ENCODE results near the gene TMEM59.
"Not testable (repeated sequence)": the region's sequence is repeated elsewhere in the genome, so short reads cannot be mapped to it uniquely, and the experiment has no call there.

Gene TMEM59

DNA sequence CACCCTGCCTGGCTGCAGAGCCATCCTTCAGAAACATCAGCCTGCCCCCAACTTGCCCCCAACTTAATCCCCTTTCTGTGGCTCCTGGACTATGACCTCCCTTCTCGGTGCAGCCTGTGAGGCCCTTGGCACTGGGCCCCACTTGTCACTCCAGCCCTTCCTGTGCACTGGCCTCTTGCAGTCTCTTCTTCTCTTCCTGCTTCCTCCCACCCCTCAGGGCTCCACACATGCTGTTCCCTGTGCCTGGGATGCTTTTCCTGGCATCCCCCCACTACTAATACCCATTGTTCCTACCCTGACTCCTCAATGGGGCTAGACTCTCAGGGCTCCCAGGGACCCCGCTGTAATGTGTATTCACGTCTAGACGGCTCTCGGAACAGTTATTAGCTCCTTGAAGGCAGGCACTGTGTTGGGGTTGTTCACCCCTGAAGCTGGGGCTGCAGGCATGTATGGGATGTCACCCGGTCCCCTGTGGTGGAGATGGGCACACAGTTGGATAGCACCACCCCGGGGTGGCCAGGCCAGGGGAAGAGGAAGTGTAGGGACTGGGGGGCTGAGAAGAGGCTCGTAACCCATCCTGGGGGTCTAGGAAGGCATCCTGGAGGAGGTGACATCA is 39.5 kb downstream of the TMEM59 start:
- DNase-seq (ENCODE audit: low read depth in 2 of 2): no peak

DNA sequence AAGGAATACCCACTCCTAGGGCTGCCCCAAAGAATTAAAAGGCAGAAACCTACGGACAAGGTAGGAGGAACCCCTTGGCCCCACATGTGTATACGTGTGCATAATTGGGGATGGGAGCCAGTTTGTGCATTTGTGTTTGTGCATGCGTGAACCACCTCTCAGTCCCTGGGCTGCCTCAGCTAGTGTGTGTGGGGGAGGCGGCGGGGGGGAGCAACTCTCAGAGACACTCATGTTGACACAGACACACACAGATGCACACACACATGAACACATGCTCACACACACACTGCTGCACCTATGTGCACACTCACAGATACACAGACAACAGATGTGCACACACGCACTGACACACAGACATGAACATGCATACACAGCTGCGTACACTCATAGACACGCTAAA is 40.1 kb downstream of the TMEM59 start:
- no peak for DNase-seq (ENCODE audit: low read depth in 2 of 2)

DNA sequence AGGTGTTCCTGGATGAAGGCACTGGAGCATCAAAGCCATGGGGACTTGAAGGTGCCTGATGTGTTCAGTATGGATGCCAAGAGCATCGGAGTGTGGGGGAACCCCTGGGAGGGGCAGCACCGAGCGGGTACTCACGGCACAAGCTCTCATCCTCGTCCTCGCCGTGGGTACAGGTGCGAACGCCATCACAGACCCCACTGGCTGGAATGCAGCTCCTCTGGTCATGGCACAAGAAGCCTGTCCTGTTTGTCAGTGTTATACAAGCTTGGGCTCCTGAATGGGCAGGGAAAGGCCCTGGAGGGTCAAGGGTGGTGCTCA is 41.0 kb downstream of the TMEM59 start:
- DNase-seq (ENCODE audit: low read depth in 2 of 2): no peak

DNA sequence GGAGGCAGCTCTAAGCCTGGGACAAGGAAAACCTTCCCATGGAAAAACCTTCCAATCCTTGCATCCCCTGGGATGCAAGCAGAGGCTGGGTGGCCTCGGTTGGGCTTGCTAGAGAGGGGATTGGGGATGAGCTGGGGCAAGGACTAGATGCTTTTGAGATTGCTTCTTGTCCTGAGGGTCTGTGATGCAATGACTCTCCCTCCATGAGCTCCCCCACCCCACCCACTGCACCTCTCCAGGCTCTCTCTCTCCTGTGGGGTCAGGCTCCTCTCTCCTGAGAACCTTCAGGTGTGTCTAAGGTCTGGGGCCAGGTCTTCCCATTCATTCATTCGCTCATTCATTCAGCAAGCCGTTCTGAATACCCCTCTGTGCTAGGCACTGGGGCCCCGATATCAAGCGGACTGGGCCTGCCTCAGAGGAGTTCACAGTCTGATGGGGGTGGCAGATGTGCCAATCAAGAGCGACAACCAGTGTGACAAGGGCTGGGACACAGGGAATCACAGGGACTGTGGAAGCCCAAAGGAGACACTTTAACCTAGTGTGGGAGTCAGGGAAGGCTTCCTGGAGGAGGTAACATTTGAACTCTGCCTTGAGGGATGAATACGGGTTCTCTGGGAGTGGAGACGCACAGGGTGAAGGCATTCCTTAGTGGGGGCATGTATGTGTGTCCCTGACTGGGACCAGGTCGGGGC is 41.5 kb downstream of the TMEM59 start:
- DNase-seq (ENCODE audit: low read depth in 2 of 2): no peak

DNA sequence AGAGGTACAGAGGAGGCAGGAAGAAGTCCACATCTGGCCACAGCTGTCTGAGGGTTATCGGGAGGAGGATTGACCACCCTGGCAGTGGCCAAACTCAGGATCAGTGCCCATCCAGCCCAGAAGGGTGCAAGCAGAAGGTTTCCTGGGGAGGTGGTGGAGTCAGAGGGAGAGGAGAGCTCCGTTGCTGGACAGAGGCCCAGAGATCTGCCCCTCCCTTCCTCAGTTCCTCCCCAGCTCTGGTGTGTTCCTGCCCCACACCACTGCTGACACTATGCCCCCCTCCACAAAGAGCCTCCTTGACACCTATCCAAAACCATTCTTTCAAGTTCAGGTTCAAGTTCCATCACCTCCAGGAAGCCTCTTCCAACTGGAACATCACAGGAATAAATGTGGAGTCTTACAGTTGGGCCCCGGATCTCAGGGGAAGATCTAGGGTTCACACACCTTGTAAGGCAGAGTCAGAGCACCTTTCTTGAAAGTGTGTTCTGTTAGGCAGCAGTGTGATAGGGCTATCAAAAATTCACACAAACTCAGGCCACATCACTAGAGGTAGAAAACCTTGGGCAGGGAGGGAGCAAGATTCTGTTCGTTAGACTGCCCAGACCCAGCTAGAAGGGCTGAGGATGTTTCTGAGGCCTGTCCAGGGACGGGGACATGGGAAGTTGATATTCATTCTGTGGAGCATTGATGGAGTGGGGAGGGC is 42.4 kb downstream of the TMEM59 start:
- no peak for DNase-seq (ENCODE audit: low read depth in 2 of 2)

DNA sequence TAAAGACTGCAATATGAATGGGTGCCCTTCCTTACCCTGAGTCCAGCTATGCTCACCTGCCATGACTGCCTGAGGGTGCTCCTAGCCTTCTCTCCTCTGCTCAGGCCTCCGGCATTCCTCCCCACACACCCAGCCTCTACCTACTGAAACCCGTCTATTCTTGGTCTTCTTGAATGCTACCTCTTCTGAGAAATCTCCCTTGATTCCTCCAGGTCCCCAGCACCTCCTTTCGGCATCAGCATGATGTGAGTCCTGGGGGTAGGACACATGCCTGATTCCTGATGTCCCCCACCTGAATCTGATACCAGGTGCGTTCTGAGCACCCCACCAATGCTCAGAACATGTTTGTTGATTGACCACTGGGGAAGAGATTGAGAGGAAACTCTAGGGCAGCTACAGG is 43.6 kb downstream of the TMEM59 start:
- DNase-seq (ENCODE audit: low read depth in 2 of 2): no peak

DNA sequence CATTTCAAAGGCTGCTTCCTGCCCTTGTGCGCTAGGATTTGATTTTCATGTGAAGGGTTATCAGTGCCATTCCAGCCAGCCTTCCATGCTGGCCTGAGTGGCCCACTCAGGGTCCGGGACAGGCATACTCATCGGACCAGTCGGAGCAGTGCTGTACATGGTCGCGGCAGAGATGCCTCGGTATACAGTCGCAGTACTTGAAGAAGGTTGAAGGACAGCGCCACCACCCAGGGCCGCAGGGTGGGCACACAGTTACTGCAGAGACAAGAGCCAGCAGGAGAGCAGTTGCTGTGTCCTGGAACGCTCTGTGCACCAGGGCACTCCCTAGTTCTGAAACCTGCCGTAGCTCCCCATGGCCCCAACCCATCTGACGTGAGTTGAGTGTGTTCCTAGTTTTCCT is 44.1 kb downstream of the TMEM59 start:
- DNase-seq (ENCODE audit: low read depth in 2 of 2): no peak

DNA sequence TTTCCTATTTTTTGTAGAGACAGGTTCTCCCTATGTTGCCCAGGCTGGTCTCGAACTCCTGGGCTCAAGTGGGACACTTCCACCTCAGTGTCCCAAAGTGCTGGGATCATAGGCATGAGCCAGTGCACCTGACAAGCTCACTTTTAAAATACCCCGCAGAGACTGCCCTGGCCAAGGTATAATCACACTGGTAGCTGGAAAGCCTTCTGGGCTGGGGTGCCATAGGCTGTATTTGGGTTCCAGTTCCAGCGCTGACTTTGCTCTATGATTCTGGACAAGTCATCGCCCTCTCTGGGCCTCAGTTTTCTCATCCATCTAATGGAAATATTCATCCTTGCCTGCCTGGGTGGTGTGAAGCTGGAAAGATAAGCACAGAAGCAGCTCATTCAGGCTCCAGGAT is 45.4 kb downstream of the TMEM59 start:
- DNase-seq (ENCODE audit: low read depth in 2 of 2): no peak

DNA sequence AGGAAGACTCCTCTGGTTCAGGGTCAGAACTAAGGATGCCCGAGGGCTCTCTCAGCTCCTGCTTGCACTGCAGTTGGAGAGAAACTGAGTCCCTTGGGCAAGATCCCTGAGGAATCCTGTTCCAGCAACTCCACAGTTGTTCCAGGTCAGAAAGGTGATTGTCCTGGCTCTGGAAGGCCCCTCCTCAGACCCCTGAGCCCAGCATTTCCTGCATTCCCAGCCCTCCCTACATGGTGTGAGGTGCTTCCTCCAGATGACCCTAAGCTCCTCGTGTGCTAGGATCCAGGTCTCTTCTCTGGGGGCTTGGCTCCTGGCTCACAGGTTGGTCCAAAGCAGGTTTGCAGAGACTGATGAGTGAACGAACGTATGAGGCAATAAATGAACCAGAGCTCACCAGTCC is 46.5 kb downstream of the TMEM59 start:
- DNase-seq (ENCODE audit: low read depth in 2 of 2): no peak

DNA sequence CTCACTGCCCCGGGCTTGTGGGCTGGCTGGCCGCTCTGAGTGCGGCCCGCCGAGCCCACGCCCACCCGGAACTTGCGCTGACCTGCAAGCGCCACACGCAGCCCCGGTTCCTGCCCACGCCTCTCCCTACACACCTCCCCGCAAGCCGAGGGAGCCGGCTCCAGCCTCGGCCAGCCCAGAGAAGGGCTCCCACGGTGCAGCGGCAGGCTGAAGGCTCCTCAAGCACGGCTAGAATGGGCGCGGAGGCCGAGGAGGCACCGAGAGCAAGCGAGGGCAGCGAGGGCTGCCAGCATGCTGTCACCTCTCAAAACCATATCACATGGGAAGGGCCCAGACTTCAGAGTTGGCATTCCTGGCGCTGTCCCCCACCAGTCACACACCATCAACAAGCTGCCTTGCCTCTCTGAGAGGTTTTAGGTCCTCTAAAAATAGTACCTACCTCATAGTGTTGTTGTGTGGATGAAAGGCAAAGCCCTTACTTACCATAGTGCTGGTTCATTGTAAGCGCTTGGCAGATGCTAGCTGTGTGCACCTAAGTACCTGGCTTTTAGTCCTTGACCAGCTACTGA is 48.4 kb downstream of the TMEM59 start:
- no peak for DNase-seq (ENCODE audit: low read depth in 2 of 2)

DNA sequence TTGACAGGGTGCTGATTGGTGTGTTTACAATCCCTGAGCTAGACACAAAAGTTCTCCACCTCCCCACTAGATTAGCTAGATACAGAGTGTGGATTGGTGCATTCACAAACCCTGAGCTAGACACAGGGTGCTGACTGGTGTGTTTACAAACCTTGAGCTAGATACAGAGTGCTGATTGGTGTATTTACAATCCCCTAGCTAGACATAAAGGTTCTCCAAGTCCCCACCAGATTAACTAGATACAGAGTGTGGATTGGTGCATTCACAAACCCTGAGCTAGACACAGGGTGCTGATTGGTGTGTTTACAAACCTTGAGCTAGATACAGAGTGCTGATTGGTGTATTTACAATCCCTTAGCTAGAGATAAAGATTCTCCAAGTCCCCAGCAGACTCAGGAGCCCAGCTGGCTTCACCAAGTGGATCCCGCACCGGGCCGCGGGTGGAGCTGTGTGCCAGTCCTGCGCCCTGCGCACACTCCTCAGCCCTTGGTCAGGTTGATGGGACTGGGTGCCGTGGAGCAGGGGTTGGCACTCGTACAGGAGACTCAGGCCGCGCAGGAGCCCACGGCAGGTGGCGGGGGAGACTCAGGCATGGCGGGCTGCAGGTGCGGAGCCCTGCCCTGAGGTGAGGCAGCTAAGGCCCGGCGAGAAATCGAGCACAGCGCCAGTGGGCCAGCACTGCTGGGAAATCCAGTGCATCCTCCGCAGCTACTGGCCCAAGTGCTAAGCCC is 49.1 kb downstream of the TMEM59 start:
- not testable (repeated sequence) for DNase-seq (ENCODE audit: low read depth in 2 of 2)

DNA sequence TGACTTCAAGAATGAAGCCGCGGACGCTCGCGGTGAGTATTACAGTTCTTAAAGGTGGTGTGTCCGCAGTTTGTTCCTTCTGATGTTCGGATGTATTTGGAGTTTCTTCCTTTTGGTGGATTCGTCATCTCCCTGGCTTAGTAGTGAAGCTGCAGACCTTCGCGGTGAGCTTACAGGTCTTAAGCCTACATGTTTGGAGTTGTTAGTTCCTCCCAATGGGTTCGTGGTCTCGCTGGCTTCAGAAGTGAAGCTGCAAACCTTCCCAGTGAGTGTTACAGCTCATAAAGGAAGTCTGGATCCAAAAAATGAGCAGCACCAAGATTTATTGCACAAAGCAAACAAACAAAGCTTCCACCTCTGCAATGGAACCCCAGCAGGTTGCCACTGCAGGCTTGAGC is 49.8 kb downstream of the TMEM59 start:
- DNase-seq (ENCODE audit: low read depth in 2 of 2): no peak

DNA sequence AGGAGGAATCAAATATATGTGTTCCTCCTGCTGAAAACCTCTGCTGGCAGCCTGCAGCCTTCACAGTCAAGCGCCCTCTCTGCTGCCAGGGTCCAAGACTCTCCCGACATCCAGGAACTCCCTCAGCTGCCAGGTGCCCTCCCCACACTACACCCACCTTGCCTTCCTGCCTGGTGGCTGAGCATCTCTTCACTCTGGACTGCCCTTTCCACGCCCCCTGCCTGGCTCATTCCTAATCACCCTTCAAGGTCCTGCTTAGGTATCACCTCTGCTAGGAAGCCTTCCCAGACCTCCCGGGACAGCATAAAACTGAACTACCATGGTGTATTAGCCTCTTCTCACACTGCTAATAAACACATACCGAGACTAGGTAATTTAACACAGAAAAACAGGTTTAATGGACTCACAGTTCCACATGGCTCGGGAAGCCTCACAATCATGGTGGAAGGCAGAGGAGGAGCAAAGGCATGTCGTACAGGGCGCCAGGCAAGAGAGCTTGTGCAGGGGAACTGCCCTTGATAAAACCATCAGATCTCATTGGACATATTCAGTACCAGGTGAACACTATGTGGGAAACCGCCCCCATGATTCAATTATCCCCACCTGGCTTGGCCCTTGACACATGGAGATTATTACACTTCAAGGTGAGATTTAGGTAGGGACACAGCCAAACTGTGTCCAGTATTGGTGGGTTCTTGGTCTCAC is 50.3 kb downstream of the TMEM59 start:
- no peak for DNase-seq (ENCODE audit: low read depth in 2 of 2)

DNA sequence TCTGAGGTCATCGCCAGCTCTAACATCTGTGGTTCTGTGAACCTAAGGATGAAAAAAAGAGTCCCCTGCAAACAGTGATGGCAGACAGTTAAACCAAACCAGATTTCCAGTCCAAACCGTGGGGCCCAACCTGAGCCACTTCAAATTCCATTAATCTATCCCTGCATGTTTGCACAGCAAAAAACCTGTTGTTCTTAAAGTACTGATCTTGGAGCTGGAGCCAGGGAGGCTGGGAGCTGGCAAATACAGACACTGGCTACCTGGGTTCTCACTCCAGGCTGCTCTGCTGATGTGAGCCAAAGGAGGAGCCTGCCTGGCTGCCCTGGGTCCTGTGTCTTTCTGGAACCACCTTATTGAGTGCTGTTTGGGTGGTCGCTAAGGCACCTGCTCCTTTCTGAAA is 51.4 kb downstream of the TMEM59 start:
- no peak for DNase-seq (ENCODE audit: low read depth in 2 of 2)

DNA sequence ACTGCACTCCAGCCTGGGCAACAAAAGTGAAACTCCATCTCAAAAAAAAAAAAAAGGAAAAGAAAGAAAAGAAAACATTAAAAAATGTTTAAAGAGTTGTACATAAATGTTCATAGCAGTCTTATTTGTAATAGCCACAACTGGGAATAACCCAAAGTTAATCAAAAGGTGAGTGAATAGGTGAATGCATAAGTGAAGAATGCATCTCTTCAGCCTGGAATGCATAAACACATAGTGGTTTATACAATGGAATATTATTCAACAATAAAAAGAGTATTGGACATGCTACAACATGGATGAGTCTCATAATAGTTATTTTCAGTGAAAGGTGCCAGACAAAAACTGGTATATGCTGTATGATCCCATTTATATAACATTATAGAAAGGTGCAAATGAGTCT is 53.1 kb downstream of the TMEM59 start:
- no peak for DNase-seq (ENCODE audit: low read depth in 2 of 2)

DNA sequence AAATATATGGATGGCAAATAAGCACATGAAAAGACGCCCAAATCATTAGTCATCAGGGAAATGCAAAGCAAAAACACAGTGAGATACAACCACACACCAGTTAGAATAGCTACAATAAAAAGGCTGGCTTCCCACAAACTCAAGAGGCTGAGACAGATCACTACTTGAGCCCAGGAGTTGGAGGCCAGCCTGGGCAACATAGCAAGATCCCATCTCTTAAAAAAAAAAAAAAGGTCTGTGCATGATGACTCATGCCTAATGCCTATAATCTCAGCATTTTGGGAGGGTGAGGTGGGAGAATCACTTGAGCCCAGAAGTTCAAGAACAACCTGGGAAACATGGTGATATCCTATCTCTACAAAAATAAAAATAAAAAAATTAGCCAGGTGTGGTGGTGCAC is 54.8 kb downstream of the TMEM59 start:
- no peak for DNase-seq (ENCODE audit: low read depth in 2 of 2)

DNA sequence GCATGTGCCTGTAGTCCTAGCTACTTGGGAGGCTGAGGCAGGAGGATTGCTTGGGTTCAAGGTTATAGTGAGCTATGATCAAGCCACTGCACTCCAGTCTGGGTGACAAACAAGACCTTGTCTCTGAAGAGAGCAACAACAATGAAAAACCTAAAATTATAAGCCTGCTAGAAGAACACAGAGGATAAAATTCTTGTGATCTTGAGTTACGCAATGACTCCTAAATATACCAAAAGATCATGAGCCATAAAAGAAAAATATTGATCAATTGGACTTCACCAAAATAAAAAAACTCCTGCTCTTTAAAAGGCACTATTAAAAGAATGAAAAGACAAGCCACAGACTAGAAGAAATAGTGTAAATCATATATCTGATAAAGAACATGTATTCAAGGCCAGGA is 57.3 kb downstream of the TMEM59 start:
- DNase-seq (ENCODE audit: low read depth in 2 of 2): no peak

DNA sequence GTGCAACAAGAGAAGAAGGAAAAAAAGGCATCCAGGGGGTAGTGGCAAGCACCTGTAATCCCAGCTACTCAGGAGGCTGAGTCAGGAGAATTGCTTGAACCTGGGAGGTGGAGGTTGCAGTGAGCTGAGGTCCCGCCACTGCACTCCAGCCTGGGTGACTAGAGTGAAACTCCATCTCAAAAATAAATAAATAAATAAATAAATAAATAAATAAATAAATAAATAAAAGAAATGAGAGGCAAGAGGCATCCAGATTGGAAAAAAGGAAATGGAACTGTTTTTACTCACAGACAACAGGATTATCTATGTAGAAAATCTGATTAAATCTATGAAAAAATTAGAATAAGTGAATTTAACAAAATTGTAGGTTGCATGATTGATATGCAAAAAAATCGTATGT is 58.5 kb downstream of the TMEM59 start:
- DNase-seq (ENCODE audit: low read depth in 2 of 2): not testable (repeated sequence)

DNA sequence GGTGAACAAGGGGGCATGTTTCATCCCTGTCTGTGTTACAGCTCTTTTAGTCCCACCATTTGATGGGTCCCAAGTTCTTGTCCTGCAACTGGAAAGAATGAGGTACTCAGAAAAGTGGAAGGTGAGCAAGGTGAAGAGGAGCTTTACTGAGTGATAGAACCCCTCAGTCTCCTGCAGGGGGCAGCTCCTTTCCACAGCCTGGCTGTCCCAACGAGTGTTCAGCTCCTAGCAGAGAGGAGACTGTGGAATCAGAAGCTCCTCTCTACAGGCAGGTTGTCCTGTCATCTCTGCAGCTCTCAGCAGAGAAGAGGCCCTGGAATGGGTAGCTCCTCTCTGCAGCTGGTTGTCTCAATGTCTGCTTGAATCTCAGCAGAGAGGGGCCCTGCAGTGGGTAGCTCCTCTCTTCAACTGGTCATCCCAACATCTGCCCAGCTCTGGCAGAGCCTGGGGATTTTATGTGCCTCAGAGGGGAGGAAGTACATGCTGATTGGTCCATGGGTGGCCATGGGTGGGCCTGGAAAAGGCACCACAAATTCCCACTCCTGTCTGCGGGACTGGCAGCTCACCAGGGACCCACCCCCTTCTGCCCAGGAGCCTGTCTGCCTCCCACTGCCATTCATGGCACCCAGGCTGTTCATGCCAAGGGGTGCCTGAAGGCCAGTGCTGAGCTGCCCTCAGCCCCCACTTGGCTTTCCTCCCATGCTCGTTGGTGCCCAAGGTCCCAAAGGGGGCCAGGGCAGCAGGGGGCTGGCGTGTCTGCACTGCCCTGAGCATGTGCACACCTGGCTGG is 60.7 kb downstream of the TMEM59 start:
- no peak for DNase-seq (ENCODE audit: low read depth in 2 of 2)

DNA sequence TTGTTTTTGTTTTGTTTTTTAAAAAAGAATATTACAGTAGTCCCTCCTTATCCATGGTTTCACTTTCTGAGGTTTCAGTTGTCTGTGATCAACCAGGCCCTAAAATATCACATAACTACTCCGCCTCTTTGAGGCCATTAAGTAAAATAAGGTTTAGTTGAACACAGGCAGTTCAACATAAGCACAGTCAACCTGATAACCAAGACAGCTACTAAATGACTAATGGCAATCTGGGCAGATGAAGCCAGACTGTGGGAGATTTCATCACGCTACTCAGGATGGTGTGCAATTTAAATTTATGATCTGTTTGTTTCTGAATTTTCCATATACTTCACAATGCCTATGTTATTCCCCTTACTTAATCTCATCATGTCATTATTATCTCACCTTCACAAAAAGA is 65.1 kb downstream of the TMEM59 start:
- DNase-seq (ENCODE audit: low read depth in 2 of 2): no peak

DNA sequence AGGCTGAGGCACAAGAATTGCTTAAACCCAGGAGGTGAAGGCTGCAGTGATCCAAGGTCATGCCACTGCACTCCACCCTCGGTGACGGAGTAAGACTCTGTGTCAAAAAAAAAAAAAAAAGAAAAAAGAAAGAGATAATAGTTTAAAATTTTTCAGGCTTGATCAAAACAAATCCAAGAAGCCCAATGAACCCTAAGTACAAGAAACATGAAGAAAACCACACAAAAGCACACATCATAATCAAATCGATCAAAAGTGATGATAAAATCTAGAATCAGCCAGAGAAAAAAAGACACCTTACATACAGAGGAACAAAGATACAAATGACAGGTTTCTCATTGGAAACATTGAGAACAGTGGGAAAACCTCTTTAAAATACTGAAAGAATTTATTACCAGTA is 66.5 kb downstream of the TMEM59 start:
- DNase-seq (ENCODE audit: low read depth in 2 of 2): no peak

Measured in stimulated activated CD4-positive, alpha-beta T cell treated with anti-CD3 and anti-CD28 coated beads, Interleukin-15, amount 100 ng/mL, for 48 hours (primary cell).